ENCODE data around the gene HOXB5.

Gene HOXB5

DNA sequence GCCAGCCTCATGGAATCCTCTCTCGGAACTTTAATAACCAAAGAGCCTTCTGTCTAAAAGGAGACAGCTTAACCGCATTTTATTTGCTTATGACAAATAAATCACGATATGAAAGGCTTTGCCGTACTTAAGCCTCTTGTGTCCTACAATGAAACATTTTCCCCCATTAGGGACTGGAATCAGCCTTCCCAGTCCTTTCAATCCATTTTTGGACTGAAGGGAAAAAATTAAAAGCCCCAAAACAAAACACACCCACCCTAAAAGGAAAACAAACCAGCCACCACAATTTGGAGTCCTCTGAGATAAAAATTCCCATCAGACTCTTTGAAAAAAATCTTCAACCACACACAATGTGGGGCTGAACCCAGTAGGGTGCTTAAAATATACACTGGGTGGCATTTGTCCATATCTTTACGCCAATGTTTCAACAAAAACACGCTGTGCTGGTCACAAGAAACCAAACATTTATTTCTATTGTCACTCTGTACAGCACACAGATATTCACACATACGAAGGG is 18.5 kb downstream of the HOXB5 start:
- DNase-seq (ENCODE audit: low read depth in 2 of 2) = no peak

DNA sequence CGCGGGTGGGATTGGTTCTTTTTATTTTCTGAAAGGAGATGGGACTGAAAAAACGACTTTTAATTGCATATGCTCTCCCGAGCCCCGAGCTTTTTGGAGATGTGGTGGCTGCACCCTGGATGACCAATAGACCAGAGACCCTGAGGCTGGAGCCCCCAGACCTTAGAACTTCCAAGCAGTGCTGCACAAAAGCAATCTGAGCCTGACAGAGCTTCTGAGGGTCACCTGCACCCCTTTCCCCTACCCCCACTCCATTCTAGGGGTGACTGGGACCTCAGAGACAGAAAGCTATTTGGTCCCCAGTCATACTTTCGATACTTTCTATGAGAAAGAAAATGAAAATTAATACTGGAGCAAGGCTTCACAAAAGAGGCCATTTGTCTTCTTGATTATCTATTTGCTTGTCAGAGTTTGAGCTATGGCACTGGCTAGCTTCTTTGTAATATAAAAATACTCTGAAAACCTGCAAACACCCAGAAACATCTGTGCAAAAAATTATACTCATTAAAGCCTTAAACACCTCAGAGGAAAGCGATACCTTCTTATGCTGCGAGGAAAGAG is 19.0 kb downstream of the HOXB5 start:
- no peak for DNase-seq (ENCODE audit: low read depth in 2 of 2)

GRCh38 chr17:48571826-48572417 is 21.7 kb downstream of the HOXB5 start:
- no peak for DNase-seq (ENCODE audit: low read depth in 2 of 2)

GRCh38 chr17:48571024-48571818 is 22.4 kb downstream of the HOXB5 start:
- DNase-seq (ENCODE audit: low read depth in 2 of 2) = no peak

DNA sequence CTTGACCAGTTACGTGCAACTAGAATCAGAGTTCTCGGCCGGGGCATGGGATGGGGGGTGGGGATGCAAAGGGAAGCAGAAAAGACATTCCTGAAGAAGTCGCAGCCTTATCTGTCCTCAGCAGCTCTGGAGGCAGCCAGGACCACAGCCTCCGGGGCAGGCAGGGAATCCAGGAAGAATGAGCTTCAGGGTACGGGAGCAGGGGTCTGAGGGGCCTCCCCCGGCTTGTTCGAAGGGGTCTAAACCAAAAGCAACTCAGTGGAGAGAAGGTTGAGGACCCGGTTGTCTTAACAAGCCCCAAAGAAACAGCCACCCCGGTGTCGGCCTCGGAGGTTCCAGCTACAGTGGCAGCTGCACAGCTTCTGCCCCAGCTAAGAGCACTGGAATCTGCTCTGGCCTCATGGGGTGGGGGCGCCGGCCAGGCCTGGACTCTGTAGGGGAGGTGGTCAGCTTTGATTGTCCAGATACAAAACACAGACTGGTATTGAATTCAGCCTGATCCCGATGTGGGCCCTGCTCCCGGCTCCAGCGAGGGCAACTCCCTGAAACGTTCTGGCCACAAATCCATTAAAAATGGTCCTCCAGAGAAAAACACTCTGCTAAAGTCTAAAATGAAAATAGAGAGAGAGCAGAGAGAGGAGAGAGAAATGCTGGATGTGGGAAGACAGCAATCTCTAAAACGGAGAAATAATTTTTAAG is 23.1 kb downstream of the HOXB5 start:
- DNase-seq (ENCODE audit: low read depth in 2 of 2) = no peak

- DNase-seq (ENCODE audit: low read depth in 2 of 2) = no peak
Observed at GRCh38 chr17:48569674-48570324, 23.8 kb downstream of the HOXB5 start.

DNA sequence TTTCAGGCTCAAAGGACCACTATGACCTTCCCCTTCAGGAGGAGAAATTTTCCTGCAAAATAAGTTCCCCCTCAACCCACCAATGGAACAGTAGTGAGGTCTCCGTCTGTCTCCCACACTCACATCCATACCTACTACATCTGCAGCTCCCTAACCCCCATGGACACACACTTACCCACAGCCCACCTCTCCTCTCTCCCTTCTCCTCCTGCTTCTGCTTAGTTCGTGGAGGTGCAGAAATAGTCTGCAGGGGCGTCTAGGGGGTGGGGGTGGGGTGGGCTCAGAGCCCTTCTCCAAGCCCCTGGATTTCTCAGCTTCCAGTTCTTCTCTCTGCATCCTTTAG is 24.4 kb downstream of the HOXB5 start:
- DNase-seq (ENCODE audit: low read depth in 2 of 2) = no peak

DNA sequence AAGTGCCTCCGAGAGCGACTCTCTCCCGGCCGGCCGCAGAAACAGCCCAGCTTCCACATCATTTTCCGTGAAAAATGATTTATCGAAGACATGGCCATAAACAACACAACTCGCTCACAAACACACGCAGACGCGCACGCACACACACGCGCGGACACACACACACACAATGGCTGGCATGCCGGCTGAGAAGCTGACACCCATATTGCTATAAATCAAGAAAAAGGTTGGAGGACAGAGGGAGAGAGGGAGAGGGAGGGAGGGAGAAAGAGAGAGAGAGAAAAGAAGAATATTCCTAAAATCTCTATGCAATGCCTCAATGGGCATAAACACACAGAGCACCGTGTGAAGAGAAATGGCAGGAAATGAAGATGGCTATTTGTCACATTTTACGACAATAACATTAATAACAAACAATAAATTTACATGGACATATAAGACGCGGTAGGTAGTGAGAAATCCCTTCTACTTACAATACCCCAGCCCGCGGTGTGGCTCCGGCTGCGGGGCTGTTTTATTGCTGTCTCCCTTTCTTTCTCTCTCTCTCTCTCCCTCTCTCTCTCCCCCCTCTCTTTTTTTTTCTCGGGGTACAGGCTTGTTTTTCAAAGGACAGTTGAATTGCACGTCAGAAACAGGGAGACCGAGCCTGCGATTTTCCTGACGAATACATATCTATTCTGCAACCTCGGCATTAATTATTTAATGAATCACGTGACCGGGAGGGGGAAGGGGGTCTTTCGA is 24.9 kb downstream of the HOXB5 start:
- DNase-seq (ENCODE audit: low read depth in 2 of 2) = no peak

- no peak for DNase-seq (ENCODE audit: low read depth in 2 of 2)
Observed at GRCh38 chr17:48567646-48568354, 25.8 kb downstream of the HOXB5 start.

- DNase-seq (ENCODE audit: low read depth in 2 of 2) = no peak
Observed at GRCh38 chr17:48567209-48567608, 26.4 kb downstream of the HOXB5 start.

- DNase-seq (ENCODE audit: low read depth in 2 of 2) = no peak
Observed at GRCh38 chr17:48566717-48567116, 26.9 kb downstream of the HOXB5 start.

DNA sequence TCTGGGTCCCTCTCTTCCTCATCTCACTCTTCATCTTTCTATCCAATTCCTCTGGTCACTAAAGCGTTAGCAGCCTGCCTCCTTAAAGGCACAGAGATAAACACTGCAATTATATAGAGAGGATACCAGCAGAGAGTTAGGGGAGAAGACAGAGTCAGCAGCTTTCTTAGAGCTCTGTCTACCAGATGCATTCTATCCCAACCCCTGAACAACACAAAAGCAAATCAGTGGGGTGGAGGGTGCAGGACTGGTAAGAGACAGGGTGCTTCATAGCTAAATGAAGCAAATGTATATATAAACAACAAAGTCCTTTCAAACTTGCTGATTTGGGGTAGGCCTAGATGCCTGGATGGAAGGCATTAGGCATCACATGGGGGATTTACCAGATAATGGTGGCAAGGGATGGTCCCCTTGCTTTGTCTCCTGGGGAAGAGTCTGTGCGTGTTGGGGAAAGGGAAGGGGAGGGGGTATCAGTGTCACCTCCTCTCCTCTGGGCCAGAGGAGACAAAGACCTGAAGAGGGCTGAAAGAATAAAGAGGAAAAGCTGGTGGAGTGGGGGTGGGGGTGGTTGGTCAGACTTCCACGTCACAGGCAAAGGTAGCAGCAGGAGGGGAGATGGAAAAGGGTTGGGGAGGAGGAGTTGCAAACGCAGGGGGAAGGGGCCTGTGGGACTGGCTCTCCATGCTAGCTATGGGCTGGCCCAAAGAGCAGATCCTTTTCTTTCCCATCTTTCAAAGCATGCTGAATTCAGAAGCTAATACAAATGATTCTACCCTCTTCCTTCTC is 27.5 kb downstream of the HOXB5 start:
- no peak for DNase-seq (ENCODE audit: low read depth in 2 of 2)

DNA sequence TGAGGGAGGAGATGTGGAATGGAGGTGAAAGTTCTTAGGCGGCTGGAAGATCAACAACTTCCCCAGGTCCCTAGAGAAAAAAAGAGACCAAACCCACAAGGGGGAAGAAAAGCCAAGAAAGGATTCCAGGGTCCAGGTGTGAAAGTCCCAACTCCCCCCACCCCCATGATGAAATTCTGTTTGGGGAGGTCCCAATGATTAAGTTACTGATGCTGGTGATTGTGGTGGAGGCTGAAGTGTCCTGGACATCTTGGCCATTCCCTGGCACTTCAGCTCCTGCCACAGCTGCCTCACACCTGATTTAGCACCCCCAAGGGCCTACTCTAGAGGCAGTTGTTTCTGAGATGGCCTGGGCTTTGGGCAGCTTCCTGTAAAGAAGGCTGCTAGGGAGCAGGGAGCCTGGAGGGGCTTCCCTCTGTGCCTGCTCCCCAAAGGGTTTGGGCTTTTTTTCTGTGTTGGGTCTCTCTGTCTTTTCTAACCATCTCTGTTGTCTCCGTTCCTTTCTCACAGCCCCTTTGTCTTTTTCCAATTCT is 28.5 kb downstream of the HOXB5 start:
- DNase-seq (ENCODE audit: low read depth in 2 of 2) = no peak

GRCh38 chr17:48564188-48565021 is 29.2 kb downstream of the HOXB5 start:
- no peak for DNase-seq (ENCODE audit: low read depth in 2 of 2)

DNA sequence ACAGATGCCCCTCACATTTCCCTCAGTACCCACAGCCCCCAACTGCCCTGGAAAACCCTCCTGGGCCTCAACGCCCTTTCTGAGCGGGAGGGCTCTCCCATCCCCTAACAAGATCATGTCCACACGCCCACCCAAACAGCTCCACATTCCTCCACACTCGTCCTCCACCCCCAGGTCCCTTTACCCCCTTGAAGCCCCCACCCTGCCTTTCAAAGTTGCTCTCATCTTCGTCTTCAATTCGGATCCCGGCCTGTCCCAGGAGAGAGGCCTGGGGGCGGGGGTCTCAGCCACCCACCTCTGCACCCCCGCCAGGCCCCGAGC is 29.8 kb downstream of the HOXB5 start:
- DNase-seq (ENCODE audit: low read depth in 2 of 2) = no peak

GRCh38 chr17:48563385-48563838 is 30.2 kb downstream of the HOXB5 start:
- no peak for DNase-seq (ENCODE audit: low read depth in 2 of 2)

DNA sequence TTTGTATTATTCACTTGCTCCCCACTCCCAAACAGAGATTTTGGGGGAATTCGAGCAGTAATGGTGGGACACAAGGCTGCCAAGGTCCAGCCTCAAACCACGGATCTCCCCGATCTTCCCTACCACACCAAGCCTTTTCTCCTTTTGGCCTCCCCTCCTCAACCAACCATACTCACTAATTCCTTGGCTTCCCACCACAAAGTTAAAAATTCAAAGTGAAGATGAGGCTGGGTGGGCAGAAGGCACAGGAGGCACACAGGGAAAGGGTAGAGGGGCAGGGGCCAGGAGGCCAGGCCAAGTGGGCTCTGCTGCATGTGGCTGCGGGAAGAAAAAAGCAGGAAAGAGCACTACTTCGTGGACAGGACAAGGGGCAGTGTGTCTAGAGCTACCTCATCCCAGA is 30.6 kb downstream of the HOXB5 start:
- no peak for DNase-seq (ENCODE audit: low read depth in 2 of 2)

- DNase-seq (ENCODE audit: low read depth in 2 of 2) = no peak
Observed at GRCh38 chr17:48561884-48562810, 31.4 kb downstream of the HOXB5 start.

All from stimulated activated CD8-positive, alpha-beta memory T cell treated with anti-CD3 and anti-CD28 coated beads, Interleukin-7, amount 100 ng/mL, for 1 hour (primary cell).